Natural killer cell (primary cell): ENCODE measurements around the gene TMTC2. TPM values are rescaled to one million over a fixed set of nuclear protein-coding genes. Genes with fewer than 3 reads are reported as not detected.

Experiments used
- ATAC-seq, 3 donors: fragments of 150-1000 bp in 2 of 3; fragments of 200-7000 bp in 1 of 3; cut with Tn5 transposase; 1 replicate in 1 of 3; 2 replicates in 2 of 3; pipeline ENCODE4 v1.10.0; 2021; ENCODE audit warnings: mild to moderate bottlenecking in 2 of 3, moderate library complexity in 2 of 3
- DNase-seq, 2 donors: peaks; one replicate each; pipeline versions ENCODE4 v3.0.0 to v3.0.0-alpha.2; 2013 to 2021; ENCODE audit warnings: mixed read lengths in 1 of 2
- H3K27ac ChIP-seq: one replicate; pipeline ENCODE4 v1.5.1; 2013; ENCODE audit warnings: mild to moderate bottlenecking, low read length
- H3K27me3 ChIP-seq: one replicate; pipeline ENCODE4 v1.6.1; 2013; ENCODE audit warnings: low read length; ENCODE audit not compliant: control insufficient read depth, insufficient read depth
- H3K36me3 ChIP-seq: one replicate; pipeline ENCODE4 v1.6.1; 2013; ENCODE audit warnings: low read length; ENCODE audit not compliant: control insufficient read depth, insufficient read depth
- H3K4me1 ChIP-seq: one replicate; pipeline ENCODE4 v1.6.1; 2013; ENCODE audit warnings: low read length; ENCODE audit not compliant: control insufficient read depth, insufficient read depth
- H3K4me3 ChIP-seq: one replicate; pipeline ENCODE4 v1.5.1; 2013; ENCODE audit warnings: low read length
- H3K9me3 ChIP-seq: one replicate; pipeline ENCODE4 v1.6.1; 2013; ENCODE audit warnings: low read length; ENCODE audit not compliant: control insufficient read depth, insufficient read depth
- H3K27ac Mint-ChIP-seq, 2 donors: one replicate each; pipeline ENCODE4 v1.8.0; 2022; ENCODE audit warnings: mild to moderate bottlenecking in 2 of 2, mixed read lengths in 2 of 2, moderate library complexity in 1 of 2
- H3K27me3 Mint-ChIP-seq, 2 donors: one replicate each; pipeline ENCODE4 v1.8.0; 2022; ENCODE audit warnings: low read depth in 2 of 2, mixed read lengths in 2 of 2
- H3K36me3 Mint-ChIP-seq: one replicate; pipeline ENCODE4 v1.8.0; 2022; ENCODE audit warnings: mixed read lengths
- H3K4me1 Mint-ChIP-seq, 2 donors: one replicate each; pipeline ENCODE4 v1.8.0; 2022; ENCODE audit warnings: mixed read lengths in 2 of 2
- H3K4me3 Mint-ChIP-seq: one replicate; pipeline ENCODE4 v1.8.0; 2022; ENCODE audit warnings: mild to moderate bottlenecking, moderate library complexity, mixed read lengths
- H3K9me3 Mint-ChIP-seq, 2 donors: one replicate each; pipeline ENCODE4 v1.8.0; 2022; ENCODE audit warnings: mixed read lengths in 2 of 2
- CTCF ChIP-seq: fragments of 200-600 bp; IDR thresholded peaks from one replicate; pipeline ENCODE4 v1.8.0; 2022; ENCODE audit warnings: antibody characterized with exemption
- WGBS: methylation state at CpG from one replicate; pipeline ENCODE4 v1.1.7; 2013; ENCODE audit warnings: missing lambda C conversion rate; ENCODE audit not compliant: insufficient coverage; 5-methylcytosine and 5-hydroxymethylcytosine counted together
- intact Hi-C: fragments of 100-400 bp; cut with micrococcal nuclease; formaldehyde crosslinking; loops from one replicate; pipeline ENCODE4 v1.14.2; 2022
- total RNA-seq, 4 donors: library from RNA; stranded (reverse); fragments of 120-200 nt in 1 of 4; gene quantifications; one replicate each; pipeline versions ENCODE4 v1.2.3 to v1.2.4, GENCODE V29; 2013 to 2022

TMTC2 gene
- total RNA-seq, 3 donors from 2014 or later (not counting 1 experiment from before 2014, with no cell fraction given), result 1.4 to 2.3 (median 1.6) TPM

- Mint-ChIP-seq H3K36me3 (no peaks in the 10 kb centered on the region), H3K27me3 (no peaks in the 10 kb centered on the region), H3K4me3 (no peak overlapping the region), H3K4me1 (no peaks in the 10 kb centered on the region), H3K27ac (no peak overlapping the region), H3K9me3 (no peaks in the 10 kb centered on the region)
- ATAC-seq (no peak), DNase-seq (no peak)
- H3K9me3 ChIP-seq, result no peaks in the 10 kb centered on the region
- intact Hi-C loops, result no loop called here
- 100% methylated on average over 2 of the region's 2 CpGs for WGBS
- H3K4me1 ChIP-seq, result no peaks in the 10 kb centered on the region
- no peaks in the 10 kb centered on the region for H3K36me3 ChIP-seq
- no peak overlapping the region for H3K27ac ChIP-seq
- no peak overlapping the region for H3K4me3 ChIP-seq
- TF ChIP-seq CTCF, result no peak
- H3K27me3 ChIP-seq, result no peaks in the 10 kb centered on the region
Measured at GRCh38 chr12:82756303-82756702, 69.6 kb downstream of the TMTC2 start.

GRCh38 chr12:82757059-82757458 is 70.4 kb downstream of the TMTC2 start:
- TF ChIP-seq CTCF, result no peak
- H3K9me3 ChIP-seq, result no peaks in the 10 kb centered on the region
- no peaks in the 10 kb centered on the region for H3K36me3 Mint-ChIP-seq

GRCh38 chr12:82757656-82758055 is 71.0 kb downstream of the TMTC2 start:
- H3K27me3 ChIP-seq, result no peaks in the 10 kb centered on the region
- Mint-ChIP-seq H3K36me3 (no peaks in the 10 kb centered on the region), H3K4me3 (no peak overlapping the region), H3K27me3 (no peaks in the 10 kb centered on the region), H3K9me3 (peaks cover 2 to 3% of the 10 kb centered on the region in 2 donors), H3K4me1 (no peaks in the 10 kb centered on the region), H3K27ac (no peak overlapping the region)
- no peaks in the 10 kb centered on the region for H3K36me3 ChIP-seq
- H3K4me1 ChIP-seq, result no peaks in the 10 kb centered on the region
- ATAC-seq, result no peak
- TF ChIP-seq CTCF, result no peak
- whole genome bisulfite sequencing, result 89% methylated on average over 1 of the region's 1 CpG
- no peaks in the 10 kb centered on the region for H3K9me3 ChIP-seq
- intact Hi-C loops, result no loop called here
- DNase-seq, result no peak
- H3K4me3 ChIP-seq, result no peak overlapping the region
- H3K27ac ChIP-seq, result no peak overlapping the region

More at GRCh38 chr12:82757059-82757458, 70.4 kb downstream of the TMTC2 start:
- H3K27me3 ChIP-seq, result no peaks in the 10 kb centered on the region
- H3K27me3 Mint-ChIP-seq, result no peaks in the 10 kb centered on the region
- H3K9me3 Mint-ChIP-seq, result no peaks in the 10 kb centered on the region
- H3K4me1 ChIP-seq, result no peaks in the 10 kb centered on the region
- intact Hi-C loops, result no loop called here
- DNase-seq, result no peak
- no peak overlapping the region for H3K27ac ChIP-seq
- H3K4me3 Mint-ChIP-seq, result no peak overlapping the region
- no peak for ATAC-seq
- no peaks in the 10 kb centered on the region for H3K36me3 ChIP-seq
- WGBS, result no CpG with 5 or more reads among the region's 1 CpG
- H3K4me1 Mint-ChIP-seq, result no peaks in the 10 kb centered on the region
- H3K4me3 ChIP-seq, result no peak overlapping the region
- no peak overlapping the region for H3K27ac Mint-ChIP-seq

GRCh38 chr12:82758749-82759330 is 72.1 kb downstream of the TMTC2 start:
- intact Hi-C loops, result no loop called here
- peaks cover 2 to 3% of the 10 kb centered on the region in 2 donors for H3K9me3 Mint-ChIP-seq
- no peak for DNase-seq

More at GRCh38 chr12:82758749-82759330, 72.1 kb downstream of the TMTC2 start:
- Histone ChIP-seq H3K4me1 (no peaks in the 10 kb centered on the region), H3K27ac (no peak overlapping the region), H3K9me3 (no peaks in the 10 kb centered on the region), H3K36me3 (no peaks in the 10 kb centered on the region), H3K27me3 (no peaks in the 10 kb centered on the region), H3K4me3 (no peak overlapping the region)
- Mint-ChIP-seq H3K27me3 (no peaks in the 10 kb centered on the region), H3K27ac (no peak overlapping the region), H3K4me1 (no peaks in the 10 kb centered on the region), H3K36me3 (no peaks in the 10 kb centered on the region), H3K4me3 (no peak overlapping the region)
- no peak for ATAC-seq
- WGBS, result 83% methylated on average over 3 of the region's 3 CpGs
- no peak for TF ChIP-seq CTCF
